HG02884 (cell line): Measurements from ENCODE around the gene SIGLEC15.
"Not testable (repeated sequence)": the region's sequence is repeated elsewhere in the genome, so short reads cannot be mapped to it uniquely, and the experiment has no call there.

ENCODE experiments used
- ATAC-seq: cut with Tn5 transposase; IDR thresholded peaks from one replicate; pipeline ENCODE4 v1.9.1; 2021; ENCODE audit warnings: mild to moderate bottlenecking, moderate library complexity; ENCODE audit not compliant: unreplicated experiment

The SIGLEC15 gene

GRCh38 chr18:45841765-45842442 is 16.4 kb downstream of the SIGLEC15 start:
- no peak for ATAC-seq

- no peak for ATAC-seq
Observed at GRCh38 chr18:45843019-45843418, 17.5 kb downstream of the SIGLEC15 start.

GRCh38 chr18:45844938-45845337 is 19.5 kb downstream of the SIGLEC15 start:
- ATAC-seq = no peak

GRCh38 chr18:45845410-45845809 is 19.9 kb downstream of the SIGLEC15 start:
- ATAC-seq = no peak

GRCh38 chr18:45847119-45847518 is 21.6 kb downstream of the SIGLEC15 start:
- no peak for ATAC-seq

- ATAC-seq = not testable (repeated sequence)
Observed at GRCh38 chr18:45848643-45849042, 23.2 kb downstream of the SIGLEC15 start.

GRCh38 chr18:45849529-45849928 is 24.1 kb downstream of the SIGLEC15 start:
- ATAC-seq = no peak

- no peak for ATAC-seq
Observed at GRCh38 chr18:45850021-45850420, 24.5 kb downstream of the SIGLEC15 start.

- ATAC-seq = no peak
Observed at GRCh38 chr18:45851161-45851925, 25.9 kb downstream of the SIGLEC15 start.

GRCh38 chr18:45852631-45853030 is 27.2 kb downstream of the SIGLEC15 start:
- no peak for ATAC-seq

- ATAC-seq = no peak
Observed at GRCh38 chr18:45854036-45854586, 28.6 kb downstream of the SIGLEC15 start.

- ATAC-seq = no peak
Observed at GRCh38 chr18:45856531-45856930, 31.1 kb downstream of the SIGLEC15 start.

GRCh38 chr18:45859334-45859733 is 33.9 kb downstream of the SIGLEC15 start:
- ATAC-seq = no peak

- ATAC-seq = no peak
Observed at GRCh38 chr18:45860492-45860891, 35.0 kb downstream of the SIGLEC15 start.

- no peak for ATAC-seq
Observed at GRCh38 chr18:45860971-45861370, 35.5 kb downstream of the SIGLEC15 start.

GRCh38 chr18:45861926-45862325 is 36.5 kb downstream of the SIGLEC15 start:
- ATAC-seq = no peak

GRCh38 chr18:45863469-45863868 is 38.0 kb downstream of the SIGLEC15 start:
- ATAC-seq = no peak

GRCh38 chr18:45864081-45864480 is 38.6 kb downstream of the SIGLEC15 start:
- ATAC-seq = no peak

GRCh38 chr18:45865466-45865865 is 40.0 kb downstream of the SIGLEC15 start:
- no peak for ATAC-seq

- ATAC-seq = no peak
Observed at GRCh38 chr18:45870419-45870818, 44.9 kb downstream of the SIGLEC15 start.

- ATAC-seq = no peak
Observed at GRCh38 chr18:45871431-45872084, 46.1 kb downstream of the SIGLEC15 start.
